Cortex of kidney (tissue), 1 donor: ENCODE results near the gene HDAC4.

Source experiments
- DNase-seq: peaks from one replicate; lab custom pipeline; 2025; lab: John Stamatoyannopoulos, UW

The HDAC4 gene

DNA sequence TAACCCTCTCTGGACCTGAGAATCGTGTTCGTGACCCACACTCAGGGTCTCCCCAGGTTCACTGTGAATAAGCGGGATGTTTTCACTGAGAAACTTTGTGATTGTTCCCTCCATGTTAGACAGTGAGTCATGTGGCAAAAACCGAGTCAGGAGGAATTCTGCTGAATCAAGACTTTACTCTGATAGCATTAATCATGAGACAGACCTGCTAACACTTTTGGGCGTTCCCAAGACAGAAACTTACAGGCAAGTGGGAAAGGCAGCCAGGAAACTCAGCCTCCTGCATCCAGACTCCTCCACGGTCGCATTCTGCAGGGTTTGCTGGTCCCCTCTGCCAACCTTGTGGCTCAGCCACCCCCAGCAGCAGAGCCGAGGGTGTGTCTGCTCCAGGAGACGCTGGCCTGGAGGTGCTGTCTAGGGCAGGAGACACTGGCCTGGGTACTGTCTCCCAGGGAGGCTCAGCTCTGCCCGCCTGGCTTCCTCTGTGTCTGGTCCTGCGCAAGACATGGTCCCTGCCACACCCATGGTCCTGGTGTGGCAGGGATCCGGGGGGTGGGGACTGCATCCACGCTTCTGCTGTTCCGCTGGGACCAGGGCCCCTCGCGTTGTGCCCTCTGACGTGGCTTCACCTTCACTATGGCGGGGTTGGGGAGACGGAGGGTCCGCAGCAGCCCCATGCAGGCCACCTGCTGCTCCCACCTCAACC lies 375.6 kb downstream of the HDAC4 start:
- DNase-seq = no peak

- no peak for DNase-seq
Observed at GRCh38 chr2:239024226-239024625, 376.6 kb downstream of the HDAC4 start.

GRCh38 chr2:239022437-239023260 lies 378.2 kb downstream of the HDAC4 start:
- DNase-seq = no peak

DNA sequence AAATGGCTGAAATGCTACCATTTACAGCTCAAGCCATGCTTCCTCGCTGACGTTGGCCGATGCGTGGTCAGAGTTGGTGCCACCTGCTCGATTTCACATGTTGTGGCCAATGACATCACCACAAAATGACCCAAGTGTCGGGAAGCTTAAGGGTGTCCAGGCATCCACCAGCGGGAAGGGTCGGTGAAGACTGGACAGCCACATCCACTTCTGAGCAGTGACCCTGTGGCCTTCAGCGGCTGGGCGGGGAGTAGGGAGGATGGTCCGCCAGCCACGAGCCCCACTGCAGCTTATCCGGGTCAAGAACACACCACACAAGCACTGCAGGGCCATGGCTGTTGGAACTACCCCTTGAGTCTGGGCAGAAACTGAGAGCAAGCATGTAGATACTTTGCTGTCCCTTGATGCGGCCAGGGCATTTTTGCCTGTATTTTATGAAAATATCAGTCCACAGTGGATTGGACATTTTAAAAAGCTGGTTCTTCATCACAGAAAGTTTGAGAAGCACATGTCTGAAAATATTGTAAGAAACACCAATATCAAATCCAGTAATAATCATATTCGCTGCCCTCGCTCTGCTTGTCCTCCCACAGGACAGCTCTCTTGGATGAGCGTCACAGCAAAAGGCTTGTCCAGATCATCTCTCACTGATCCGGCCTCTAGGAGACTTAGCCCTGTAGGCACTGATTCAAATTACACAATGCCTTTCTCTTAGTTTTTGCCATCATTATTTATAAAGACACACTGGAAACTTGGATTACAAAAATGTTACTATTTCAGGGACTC lies 379.0 kb downstream of the HDAC4 start:
- no peak for DNase-seq

GRCh38 chr2:239021224-239021623 lies 379.6 kb downstream of the HDAC4 start:
- DNase-seq = no peak

DNA sequence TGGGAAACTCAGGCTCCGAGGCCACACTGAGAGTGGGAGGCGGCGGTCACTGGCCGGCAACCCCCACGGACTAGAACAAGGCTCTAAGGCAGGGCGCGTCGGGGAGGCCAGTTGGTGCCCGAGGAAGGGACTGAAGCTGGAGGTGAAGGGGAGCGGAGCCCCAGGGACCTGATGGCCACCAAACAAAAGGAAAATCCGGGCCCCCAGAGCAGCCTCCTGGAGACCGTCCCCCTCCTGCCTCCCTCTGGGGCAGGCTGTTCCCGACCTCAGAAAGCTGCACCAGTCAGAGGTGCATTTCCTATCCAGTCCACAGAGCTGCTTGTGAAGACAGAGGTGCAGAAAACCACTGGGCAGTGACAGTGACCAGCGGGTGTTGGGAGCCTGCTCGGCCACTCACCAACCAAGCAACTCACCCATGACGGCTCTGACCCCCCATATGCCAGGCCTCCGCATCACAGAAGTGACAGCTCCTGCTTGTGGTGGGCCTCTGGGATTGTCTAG lies 380.2 kb downstream of the HDAC4 start:
- DNase-seq = no peak

DNA sequence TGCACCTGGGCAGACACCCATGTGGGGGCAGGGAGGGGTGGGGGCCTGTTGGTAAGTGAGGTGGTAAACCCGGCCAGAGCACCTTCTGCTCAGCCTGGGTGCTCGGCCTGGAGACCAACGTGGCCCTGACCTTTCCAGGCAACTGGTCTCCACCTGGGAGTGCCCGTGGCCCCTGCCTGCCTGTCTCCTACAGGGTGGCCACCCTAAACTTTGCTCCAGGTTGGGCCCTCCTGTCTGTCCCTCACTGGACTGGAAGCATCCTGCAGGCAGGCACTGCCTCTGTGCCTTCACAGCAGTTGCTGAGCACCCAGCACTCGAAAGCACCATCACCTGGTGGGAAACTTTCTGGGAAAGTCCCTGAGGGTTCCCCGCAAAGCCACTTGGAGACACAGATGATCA lies 381.6 kb downstream of the HDAC4 start:
- no peak for DNase-seq

GRCh38 chr2:239018271-239019182 lies 382.3 kb downstream of the HDAC4 start:
- no peak for DNase-seq

DNA sequence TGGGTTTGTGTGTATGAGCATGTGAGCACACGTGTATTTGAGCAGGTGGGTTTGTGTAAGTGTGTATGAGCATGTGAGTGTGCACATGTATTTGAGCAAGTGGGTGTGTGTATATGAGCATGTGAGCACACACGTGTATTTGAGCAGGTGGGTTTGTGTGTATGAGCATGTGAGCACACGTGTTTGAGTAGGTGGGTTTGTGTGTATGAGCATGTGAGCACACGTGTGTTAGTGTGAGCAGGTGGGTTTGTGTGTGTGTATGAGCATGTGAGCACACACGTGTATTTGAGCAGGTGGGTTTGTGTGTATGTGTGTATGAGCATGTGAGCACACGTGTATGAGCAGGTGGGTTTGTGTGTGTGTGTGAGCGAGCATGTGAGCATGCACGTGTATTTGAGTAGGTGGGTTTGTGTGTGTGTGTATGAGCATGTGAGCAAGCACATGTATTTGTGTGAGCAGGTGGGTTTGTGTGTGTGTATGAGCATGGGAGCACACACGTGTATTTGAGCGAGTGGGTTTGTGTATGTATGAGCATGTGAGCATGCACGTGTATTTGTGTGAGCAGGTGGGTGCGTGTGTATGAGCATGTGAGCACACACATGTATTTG lies 383.2 kb downstream of the HDAC4 start:
- no peak for DNase-seq

DNA sequence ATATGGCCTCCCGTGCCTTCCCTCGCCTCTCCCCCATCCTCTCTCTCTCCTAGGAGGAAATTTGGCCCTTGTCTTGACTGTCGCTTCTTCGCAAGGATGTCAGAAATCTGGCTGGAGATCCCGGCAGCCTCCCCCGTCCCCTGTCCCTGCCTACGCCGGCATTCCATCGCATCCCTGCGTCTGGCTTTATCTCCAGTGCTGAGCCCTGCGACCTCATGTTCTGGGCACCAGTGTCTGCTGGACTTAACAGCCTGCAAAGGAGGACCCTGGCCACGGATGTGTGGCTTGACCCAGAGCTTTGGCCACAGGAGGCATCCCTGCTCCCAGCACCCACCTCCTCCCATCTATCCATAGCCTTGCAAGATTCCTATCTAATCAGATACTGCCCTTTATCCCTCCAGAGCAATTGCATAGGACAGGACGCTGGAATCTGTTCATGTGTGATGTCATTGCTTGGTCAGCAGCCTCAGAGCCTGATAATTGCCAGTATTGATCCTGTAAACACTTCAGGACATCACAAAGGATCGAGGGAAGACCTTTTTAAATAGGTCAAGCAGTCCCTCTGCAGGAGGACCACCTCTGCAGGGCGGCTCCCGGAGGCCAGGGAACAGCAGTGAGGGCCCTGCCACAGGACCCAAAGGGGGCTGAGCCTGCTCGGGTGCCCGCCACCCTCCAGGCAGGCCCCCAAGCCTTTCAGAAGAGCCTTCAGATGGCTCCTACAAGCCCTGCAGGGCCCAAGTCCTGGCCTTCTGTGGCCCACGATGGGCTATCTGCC lies 384.7 kb downstream of the HDAC4 start:
- no peak for DNase-seq

- DNase-seq = no peak
Observed at GRCh38 chr2:239015218-239015900, 385.5 kb downstream of the HDAC4 start.

- DNase-seq = no peak
Observed at GRCh38 chr2:239014458-239015217, 386.2 kb downstream of the HDAC4 start.

DNA sequence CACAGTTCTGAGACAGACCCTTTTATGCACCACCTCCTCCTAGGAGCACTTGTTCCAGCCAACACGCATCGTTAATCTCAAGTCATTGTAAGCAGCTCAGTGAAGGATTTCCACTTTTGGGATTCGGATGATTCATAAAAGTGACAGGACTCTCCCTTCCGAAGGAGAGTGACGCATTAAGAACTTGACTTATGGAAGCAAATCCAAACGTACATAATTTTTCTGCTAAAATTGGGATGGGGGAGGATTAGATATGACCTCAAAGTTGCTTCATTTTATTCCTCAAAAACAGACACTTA lies 387.2 kb downstream of the HDAC4 start:
- no peak for DNase-seq

GRCh38 chr2:239012936-239013677 lies 387.7 kb downstream of the HDAC4 start:
- no peak for DNase-seq

DNA sequence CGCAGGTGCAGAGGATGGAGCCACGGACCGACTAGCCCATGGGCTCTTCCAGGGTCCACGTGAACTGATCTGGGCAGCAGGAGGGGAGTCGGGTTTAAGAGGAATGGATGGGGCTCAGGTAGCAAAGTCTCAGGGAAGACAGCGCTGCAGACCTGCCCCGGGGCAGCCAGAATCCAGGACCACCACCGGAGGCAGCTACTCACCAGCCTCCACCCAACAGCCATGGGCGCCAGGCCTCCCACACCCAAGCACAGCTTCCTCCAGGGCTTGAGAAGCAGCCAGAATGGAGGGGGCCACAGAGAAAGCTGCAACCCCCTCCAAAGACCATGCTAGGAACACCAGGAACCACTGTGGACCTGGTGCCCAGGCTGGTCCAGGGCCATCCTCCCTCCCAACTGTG lies 388.6 kb downstream of the HDAC4 start:
- DNase-seq = no peak

GRCh38 chr2:239009589-239009961 lies 391.2 kb downstream of the HDAC4 start:
- DNase-seq = no peak

GRCh38 chr2:239008677-239009588 lies 391.9 kb downstream of the HDAC4 start:
- no peak for DNase-seq
